Osteoblast (primary cell): ENCODE data around the gene IL34. TPM values are rescaled to one million over a fixed set of nuclear protein-coding genes. Genes with fewer than 3 reads are reported as not detected.

Experiments
- DNase-seq: peaks from one replicate; pipeline ENCODE4 v3.0.0; 2011; ENCODE audit warnings: low spot score, mixed read lengths; ENCODE audit not compliant: insufficient read length; ENCODE audit errors: missing footprints
- H2AFZ ChIP-seq: 2 replicates; pipeline ENCODE4 v1.6.0; 2011; ENCODE audit warnings: mild to moderate bottlenecking, low read length
- H3K27ac ChIP-seq: 2 replicates; pipeline ENCODE4 v1.5.1; 2011; ENCODE audit warnings: mild to moderate bottlenecking, low read depth, low read length, moderate library complexity
- H3K27me3 ChIP-seq: 2 replicates; pipeline ENCODE4 v1.6.0; 2012; ENCODE audit warnings: mild to moderate bottlenecking, control low read depth, inconsistent platforms, low read length, moderate library complexity; ENCODE audit not compliant: insufficient read depth
- H3K36me3 ChIP-seq: 2 replicates; pipeline ENCODE4 v1.5.1; 2011; ENCODE audit warnings: mild to moderate bottlenecking, low read length, control low read depth, moderate library complexity; ENCODE audit not compliant: insufficient read depth
- H3K4me1 ChIP-seq: 2 replicates; pipeline ENCODE4 v1.5.1; 2011; ENCODE audit warnings: mild to moderate bottlenecking, low read length, control low read depth, moderate library complexity; ENCODE audit not compliant: insufficient read depth
- H3K4me2 ChIP-seq: 2 replicates; pipeline ENCODE4 v1.6.0; 2011; ENCODE audit warnings: mild to moderate bottlenecking, low read length; ENCODE audit not compliant: insufficient read depth
- H3K4me3 ChIP-seq: fragments of 200-600 bp; sonication (generic); 3 replicates; pipeline ENCODE4 v1.5.1; 2012; ENCODE audit warnings: mild to moderate bottlenecking, low read length, inconsistent platforms; ENCODE audit not compliant: insufficient read depth
- H3K79me2 ChIP-seq: 2 replicates; pipeline ENCODE4 v1.6.0; 2012; ENCODE audit warnings: mild to moderate bottlenecking, low read length, control low read depth, inconsistent platforms; ENCODE audit not compliant: insufficient read depth
- H3K9me3 ChIP-seq: 2 replicates; pipeline ENCODE4 v1.5.1; 2011; ENCODE audit warnings: low read depth, low read length, control low read depth
- H4K20me1 ChIP-seq: 2 replicates; pipeline ENCODE4 v1.6.0; 2012; ENCODE audit warnings: mild to moderate bottlenecking, low read length, control low read depth; ENCODE audit not compliant: insufficient read depth
- total RNA-seq: library from RNA; depleted of rRNA; stranded (reverse); fragments of >200 nt; gene quantifications from 2 replicates; pipeline ENCODE4 v1.2.3, GENCODE V29; 2012
- TF ChIP-seq, protein P1 (sequence below): IDR thresholded peaks from 2 replicates; pipeline ENCODE4 v1.5.1; 2011; ENCODE audit warnings: mild to moderate bottlenecking, low read depth, low read length, moderate library complexity; ENCODE audit errors: extremely low read depth

IL34 gene
- total RNA-seq, 1 donor = 9.4 TPM

DNA sequence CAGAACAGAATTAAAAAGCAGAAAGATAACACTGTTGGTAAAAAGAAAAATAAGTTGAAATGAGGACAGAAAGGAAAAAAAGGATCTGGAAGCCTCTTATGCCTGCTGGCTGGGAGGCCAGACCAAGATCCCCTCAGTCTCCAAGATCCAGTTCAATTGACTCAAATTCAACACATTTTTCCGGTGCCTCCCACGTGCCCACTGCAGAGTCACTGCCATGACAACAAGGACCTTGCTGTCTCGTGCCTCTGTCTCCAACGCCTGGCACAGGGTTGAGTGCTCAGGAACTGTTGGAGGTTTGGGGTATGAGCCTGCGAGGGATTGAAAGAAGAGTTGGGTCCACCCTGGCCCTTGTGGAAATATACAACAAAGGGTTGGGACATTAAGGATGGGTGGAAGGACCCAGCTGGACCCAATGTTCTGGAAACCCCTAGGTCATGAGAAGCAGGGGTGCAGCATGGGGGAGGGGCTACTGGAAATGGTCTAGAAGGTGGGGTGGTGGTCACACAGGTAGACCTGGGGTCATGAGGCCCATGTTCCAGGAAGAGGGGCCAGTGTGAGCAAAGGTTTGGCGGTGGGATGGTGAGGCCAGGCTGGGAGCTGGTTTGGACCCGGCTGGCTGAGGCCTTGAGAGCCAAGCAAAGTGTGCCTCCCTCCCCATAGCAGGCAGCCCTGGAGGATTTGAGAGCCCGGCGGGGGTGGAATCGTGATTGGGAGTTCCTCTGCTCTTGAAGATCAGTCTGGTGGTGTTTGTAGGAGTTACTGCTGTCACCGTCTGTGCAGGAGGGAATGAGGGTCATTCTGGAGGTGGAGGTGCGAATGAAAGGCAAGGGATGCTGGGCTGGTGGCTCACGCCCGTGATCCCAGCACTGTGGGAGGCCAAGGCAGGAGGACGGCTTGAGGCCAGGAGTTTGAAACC, 1.3 kb downstream of the IL34 start:
- Histone ChIP-seq H3K4me2 (no peak overlapping the region), H4K20me1 (no peaks in the 10 kb centered on the region), H3K36me3 (no peaks in the 10 kb centered on the region), H3K79me2 (no peaks in the 10 kb centered on the region), H3K4me3 (no peak overlapping the region), H2AFZ (no peak overlapping the region), H3K9me3 (no peaks in the 10 kb centered on the region), H3K4me1 (peaks cover 16% of the 10 kb centered on the region), H3K27ac (no peak overlapping the region), H3K27me3 (no peaks in the 10 kb centered on the region)
- TF ChIP-seq, protein P1, sequence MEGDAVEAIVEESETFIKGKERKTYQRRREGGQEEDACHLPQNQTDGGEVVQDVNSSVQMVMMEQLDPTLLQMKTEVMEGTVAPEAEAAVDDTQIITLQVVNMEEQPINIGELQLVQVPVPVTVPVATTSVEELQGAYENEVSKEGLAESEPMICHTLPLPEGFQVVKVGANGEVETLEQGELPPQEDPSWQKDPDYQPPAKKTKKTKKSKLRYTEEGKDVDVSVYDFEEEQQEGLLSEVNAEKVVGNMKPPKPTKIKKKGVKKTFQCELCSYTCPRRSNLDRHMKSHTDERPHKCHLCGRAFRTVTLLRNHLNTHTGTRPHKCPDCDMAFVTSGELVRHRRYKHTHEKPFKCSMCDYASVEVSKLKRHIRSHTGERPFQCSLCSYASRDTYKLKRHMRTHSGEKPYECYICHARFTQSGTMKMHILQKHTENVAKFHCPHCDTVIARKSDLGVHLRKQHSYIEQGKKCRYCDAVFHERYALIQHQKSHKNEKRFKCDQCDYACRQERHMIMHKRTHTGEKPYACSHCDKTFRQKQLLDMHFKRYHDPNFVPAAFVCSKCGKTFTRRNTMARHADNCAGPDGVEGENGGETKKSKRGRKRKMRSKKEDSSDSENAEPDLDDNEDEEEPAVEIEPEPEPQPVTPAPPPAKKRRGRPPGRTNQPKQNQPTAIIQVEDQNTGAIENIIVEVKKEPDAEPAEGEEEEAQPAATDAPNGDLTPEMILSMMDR = no peak
- DNase-seq = peak; percentile 23

DNA sequence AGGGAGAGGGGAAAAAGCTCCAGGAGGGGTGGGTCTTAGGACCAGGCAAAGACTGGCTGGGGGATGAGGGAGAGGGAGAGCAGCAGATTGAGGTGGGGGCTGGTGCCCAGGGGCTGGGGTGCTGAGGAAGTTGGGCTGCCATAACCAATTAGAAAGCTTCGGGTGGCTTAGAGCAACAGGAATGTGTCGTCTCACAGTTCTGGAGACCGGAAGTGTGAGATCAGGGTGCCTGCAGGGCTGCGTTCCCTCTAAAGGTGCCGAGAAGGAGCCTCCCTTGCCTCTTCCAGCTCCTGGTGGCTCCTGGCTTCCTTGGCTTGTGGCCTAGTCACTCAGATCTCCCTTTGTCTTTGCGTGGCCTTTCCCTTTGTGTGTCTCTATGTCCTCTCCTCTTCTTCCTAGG, 2.2 kb downstream of the IL34 start:
- no peak for DNase-seq
- Histone ChIP-seq H3K79me2 (no peaks in the 10 kb centered on the region), H3K36me3 (no peaks in the 10 kb centered on the region), H3K4me2 (no peak overlapping the region), H3K4me1 (peaks cover 16% of the 10 kb centered on the region), H4K20me1 (no peaks in the 10 kb centered on the region), H3K9me3 (no peaks in the 10 kb centered on the region), H2AFZ (peak overlapping the region; percentile 28), H3K4me3 (no peak overlapping the region), H3K27me3 (no peaks in the 10 kb centered on the region), H3K27ac (no peak overlapping the region)
- TF ChIP-seq, protein P1 = no peak

DNA sequence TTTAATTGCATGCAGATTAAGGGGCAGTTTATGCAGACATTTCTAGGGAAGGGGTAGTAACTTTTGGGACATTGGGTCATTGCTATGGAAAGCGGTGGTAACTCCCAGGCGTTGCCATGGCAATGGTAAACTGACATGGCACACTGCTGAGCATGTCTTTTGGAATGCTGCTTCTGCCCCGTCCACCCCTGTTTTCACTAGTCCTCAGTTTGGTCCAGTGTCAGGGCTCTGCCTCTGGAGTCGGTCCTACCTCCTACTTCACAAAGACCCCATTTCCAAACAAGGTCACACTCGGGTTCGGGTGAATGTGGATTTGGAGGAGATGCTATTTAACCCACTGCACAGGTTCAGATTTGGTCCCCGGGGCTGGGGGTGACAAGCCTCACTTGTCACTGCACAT, 2.9 kb downstream of the IL34 start:
- H3K9me3 ChIP-seq = no peaks in the 10 kb centered on the region
- H3K4me1 ChIP-seq = peaks cover 21% of the 10 kb centered on the region
- H3K4me3 ChIP-seq = no peak overlapping the region
- no peak overlapping the region for H3K27ac ChIP-seq
- no peaks in the 10 kb centered on the region for H3K79me2 ChIP-seq
- peak; percentile 85 for DNase-seq
- no peak overlapping the region for H3K4me2 ChIP-seq
- TF ChIP-seq, protein P1 = no peak
- no peaks in the 10 kb centered on the region for H3K27me3 ChIP-seq
- no peaks in the 10 kb centered on the region for H3K36me3 ChIP-seq
- H2AFZ ChIP-seq = no peak overlapping the region
- no peaks in the 10 kb centered on the region for H4K20me1 ChIP-seq

DNA sequence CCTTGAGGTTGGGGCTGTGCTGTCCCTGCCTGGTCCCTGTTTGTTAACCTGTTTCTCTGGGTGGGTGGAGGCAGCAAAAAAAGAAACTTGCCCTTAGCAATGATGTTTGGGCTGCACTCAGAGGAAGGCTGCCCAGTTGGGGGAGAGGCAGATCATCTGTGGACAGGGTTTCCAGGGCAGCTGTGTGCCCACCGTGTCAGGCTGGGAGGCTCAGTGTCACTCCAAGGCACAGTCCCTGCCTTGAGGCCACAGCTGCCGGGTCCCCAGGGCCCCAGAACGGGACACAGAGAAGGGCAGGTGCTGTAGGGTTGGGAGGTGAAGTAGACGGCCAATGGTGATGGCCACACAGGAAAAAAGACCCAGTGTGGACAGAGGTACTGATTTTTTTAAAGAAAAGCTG, 3.9 kb downstream of the IL34 start:
- Histone ChIP-seq H3K4me3 (no peak overlapping the region), H3K79me2 (no peaks in the 10 kb centered on the region), H3K4me2 (no peak overlapping the region), H3K36me3 (no peaks in the 10 kb centered on the region), H3K27me3 (no peaks in the 10 kb centered on the region), H3K9me3 (no peaks in the 10 kb centered on the region), H3K4me1 (peaks cover 21% of the 10 kb centered on the region), H3K27ac (no peak overlapping the region), H4K20me1 (no peaks in the 10 kb centered on the region), H2AFZ (no peak overlapping the region)
- TF ChIP-seq, protein P1 = no peak
- no peak for DNase-seq
